HFFc6 (cell line): ENCODE data around the gene MTMR3. TPM values are rescaled to one million over a fixed set of nuclear protein-coding genes. Genes with fewer than 3 reads are reported as not detected.

ENCODE experiments used
- DNase-seq: peaks from one replicate; pipeline ENCODE4 v3.0.0-alpha.2; 2018
- H3K27ac Mint-ChIP-seq: 2 replicates; pipeline ENCODE4 v1.8.0; 2020; ENCODE audit warnings: mild to moderate bottlenecking, mixed read lengths
- H3K27me3 Mint-ChIP-seq: 2 replicates; pipeline ENCODE4 v1.8.0; 2021; ENCODE audit warnings: mild to moderate bottlenecking, moderate library complexity, mixed read lengths; ENCODE audit not compliant: insufficient read depth
- H3K36me3 Mint-ChIP-seq: 2 replicates; pipeline ENCODE4 v1.8.0; 2021; ENCODE audit warnings: low read depth, mixed read lengths
- H3K4me1 Mint-ChIP-seq: 2 replicates; pipeline ENCODE4 v1.8.0; 2020; ENCODE audit warnings: low read depth, mixed read lengths
- H3K4me3 Mint-ChIP-seq: 2 replicates; pipeline ENCODE4 v1.8.0; 2020; ENCODE audit warnings: mild to moderate bottlenecking, moderate library complexity, mixed read lengths
- H3K9me3 Mint-ChIP-seq: 2 replicates; pipeline ENCODE4 v1.8.0; 2020; ENCODE audit warnings: mild to moderate bottlenecking, mixed read lengths
- CTCF ChIP-seq: fragments of 200-600 bp; sonication (generic); IDR thresholded peaks from 2 replicates; pipeline ENCODE4 v1.5.0; 2021; ENCODE audit warnings: antibody characterized with exemption, mild to moderate bottlenecking
- total RNA-seq, 6 experiments: library from RNA; stranded (reverse); fragmentation: NEBNext Ultra II Directional; extraction: Animal tissue kit (Norgen Biotek cat#: 25700); gene quantifications; 2 replicates in 1 of 6; 3 replicates in 5 of 6; pipeline ENCODE4 v1.2.3, GENCODE V29; 2021

Gene MTMR3
- total RNA-seq, 6 experiments from 2014 or later = 19.0 to 27.0 (median 21.7) TPM

- no peak for DNase-seq
- H3K27me3 Mint-ChIP-seq = peaks cover 2% of the 10 kb centered on the region
- H3K36me3 Mint-ChIP-seq = peaks cover 17% of the 10 kb centered on the region
- H3K4me3 Mint-ChIP-seq = no peak overlapping the region
- no peak for TF ChIP-seq CTCF
- H3K27ac Mint-ChIP-seq = no peak overlapping the region
- H3K9me3 Mint-ChIP-seq = no peaks in the 10 kb centered on the region
- H3K4me1 Mint-ChIP-seq = peaks cover 37% of the 10 kb centered on the region
Measured at GRCh38 chr22:29988719-29989118, 105.7 kb downstream of the MTMR3 start.

- Mint-ChIP-seq H3K27ac (no peak overlapping the region), H3K4me1 (peaks cover 45% of the 10 kb centered on the region), H3K4me3 (no peak overlapping the region), H3K9me3 (no peaks in the 10 kb centered on the region), H3K36me3 (peaks cover 13% of the 10 kb centered on the region), H3K27me3 (peaks cover 2% of the 10 kb centered on the region)
- no peak for TF ChIP-seq CTCF
- DNase-seq = no peak
Measured at GRCh38 chr22:29989446-29989845, 106.5 kb downstream of the MTMR3 start.

- H3K4me3 Mint-ChIP-seq = no peak overlapping the region
- no peaks in the 10 kb centered on the region for H3K27me3 Mint-ChIP-seq
- peak overlapping the region; percentile 15 for H3K27ac Mint-ChIP-seq
- no peak for DNase-seq
- H3K4me1 Mint-ChIP-seq = peaks cover 54% of the 10 kb centered on the region
- peaks cover 16% of the 10 kb centered on the region; the same call in 1 of the 2 replicates for H3K36me3 Mint-ChIP-seq
- no peaks in the 10 kb centered on the region for H3K9me3 Mint-ChIP-seq
- TF ChIP-seq CTCF = no peak
Measured at GRCh38 chr22:29992341-29993275, 109.6 kb downstream of the MTMR3 start.

- peak; percentile 45 for TF ChIP-seq CTCF
- Mint-ChIP-seq H3K27ac (peak overlapping the region; percentile 66), H3K27me3 (no peaks in the 10 kb centered on the region), H3K9me3 (no peaks in the 10 kb centered on the region), H3K4me1 (peaks cover 54% of the 10 kb centered on the region), H3K4me3 (peak overlapping the region; percentile 14), H3K36me3 (peaks cover 23% of the 10 kb centered on the region)
- DNase-seq = peak; percentile 74
Measured at GRCh38 chr22:29994027-29994715, 111.2 kb downstream of the MTMR3 start.

GRCh38 chr22:29994943-29995342 is 112.0 kb downstream of the MTMR3 start:
- Mint-ChIP-seq H3K4me3 (peak overlapping the region; percentile 24), H3K4me1 (peaks cover 47% of the 10 kb centered on the region), H3K27me3 (no peaks in the 10 kb centered on the region), H3K36me3 (peaks cover 19% of the 10 kb centered on the region), H3K27ac (peak overlapping the region; percentile 66), H3K9me3 (no peaks in the 10 kb centered on the region)
- no peak for TF ChIP-seq CTCF
- DNase-seq = no peak
